Measurements from ENCODE around the gene KIAA1217. TPM values are rescaled to one million over a fixed set of nuclear protein-coding genes. Genes with fewer than 3 reads are reported as not detected.

KIAA1217 gene
- total and polyA plus RNA-seq, 2 of the 8 experiments (the other 6 are each of a cell fraction or from before 2014, with no cell fraction given): 4.5 to 15.6 TPM

GRCh38 chr10:24435374-24435773, 226.4 kb downstream of the KIAA1217 start:
- Histone ChIP-seq H3K27me3 (replicated peaks in 1 of 4; ENCODE audit: control insufficient read depth in 3 of 4, extremely low read depth in 1 of 4, insufficient read depth in 3 of 4, low read length in 3 of 4) (no peaks in the 10 kb centered on the region), H2BK12ac (ENCODE audit: low read depth, low read length) (no peak overlapping the region), H2AK5ac (ENCODE audit: low read depth, low read length) (no peak overlapping the region), H3K4me3 (ENCODE audit: extremely low read depth in 1 of 4, insufficient read depth in 2 of 4, low read depth in 3 of 4, low read length in 4 of 4) (no peak overlapping the region), H4K8ac (ENCODE audit: extremely low read depth, insufficient read depth, low read length) (no peak overlapping the region), H3K56ac (replicated peaks; ENCODE audit: insufficient read length, low read depth, low read length) (no peak overlapping the region), H3K79me2 (ENCODE audit: control insufficient read depth in 1 of 2, insufficient read depth in 2 of 2, low read length in 2 of 2) (no peaks in the 10 kb centered on the region), H3K79me1 (ENCODE audit: low read depth, low read length) (no peaks in the 10 kb centered on the region), H3K4me1 (replicated peaks in 1 of 4; ENCODE audit: control insufficient read depth in 3 of 4, insufficient read depth in 4 of 4, low read length in 3 of 4) (peaks cover 0 to 7% (median 2%) of the 10 kb centered on the region in 4 experiments; a peak in 2 of 7 replicates), H3K4ac (replicated peaks; ENCODE audit: insufficient read length, low read depth, low read length) (no peak overlapping the region), H3K9ac (replicated peaks in 1 of 4; ENCODE audit: extremely low read depth in 1 of 4, low read depth in 3 of 4, low read length in 3 of 4) (no peak overlapping the region), H3K27ac (ENCODE audit: low read depth, low read length) (no peak overlapping the region), H2BK5ac (ENCODE audit: low read depth, low read length) (no peak overlapping the region), H3K23ac (ENCODE audit: insufficient read length) (no peak overlapping the region), H2BK15ac (ENCODE audit: low read length) (no peak overlapping the region), H2BK20ac (ENCODE audit: low read length) (no peak overlapping the region), H3K4me2 (ENCODE audit: insufficient read depth in 1 of 2, low read depth in 2 of 2, low read length in 2 of 2) (no peak overlapping the region), H3K9me3 (ENCODE audit: insufficient read depth in 2 of 2, low read depth in 1 of 2, low read length in 1 of 2) (no peaks in the 10 kb centered on the region), H4K20me1 (replicated peaks in 1 of 2; ENCODE audit: control insufficient read depth in 1 of 2, insufficient read depth in 2 of 2, low read length in 2 of 2) (no peaks in the 10 kb centered on the region), H3K18ac (ENCODE audit: extremely low read depth, low read length) (no peak overlapping the region), H3K14ac (ENCODE audit: insufficient read length) (no peak overlapping the region), H4K5ac (ENCODE audit: insufficient read length, low read depth, low read length) (no peak overlapping the region), H4K91ac (replicated peaks; ENCODE audit: insufficient read length, low read length) (no peak overlapping the region), H2AFZ (ENCODE audit: low read length) (no peak overlapping the region), H3K23me2 (ENCODE audit: low read depth, low read length) (no peaks in the 10 kb centered on the region), H2BK120ac (replicated peaks; ENCODE audit: low read depth, low read length) (no peak overlapping the region), H3K36me3 (ENCODE audit: control insufficient read depth in 2 of 4, insufficient read depth in 4 of 4, low read length in 3 of 4) (peaks cover 0 to 2% (median 0%) of the 10 kb centered on the region in 4 experiments; a peak in 2 of 8 replicates)
- no peak for TF ChIP-seq JUND (IDR thresholded peaks at IDR 0.05; ENCODE audit: low read length)
- DNase-seq (ENCODE audit: low read depth in 1 of 2, low spot score in 2 of 2) (no peak), FAIRE-seq (no peak)
- ChIA-PET POLR2A (ENCODE audit: partially characterized antibody) (no interaction called here), CTCF (ENCODE audit: partially characterized antibody) (interaction anchor here (0.6 to 1.3 kb wide), 3 partner anchors 16 to 1110 kb away, joined by 3 to 7 read pairs (median 4); no protein-coding TSS in a partner anchor)
- 88% methylated on average over 1 of the region's 1 CpG; no CpG with 5 or more reads in 1 of the 2 experiments for WGBS, 2 experiments (ENCODE audit: extremely low coverage in 1 of 2, insufficient coverage in 1 of 2, insufficient read length in 1 of 2, insufficient replicate concordance in 2 of 2, low coverage in 1 of 2, low lambda C conversion rate in 2 of 2, missing lambda C conversion rate in 1 of 2)

Measured in H1 (cell line).